ENCODE results near the gene SMAD4.

DNA sequence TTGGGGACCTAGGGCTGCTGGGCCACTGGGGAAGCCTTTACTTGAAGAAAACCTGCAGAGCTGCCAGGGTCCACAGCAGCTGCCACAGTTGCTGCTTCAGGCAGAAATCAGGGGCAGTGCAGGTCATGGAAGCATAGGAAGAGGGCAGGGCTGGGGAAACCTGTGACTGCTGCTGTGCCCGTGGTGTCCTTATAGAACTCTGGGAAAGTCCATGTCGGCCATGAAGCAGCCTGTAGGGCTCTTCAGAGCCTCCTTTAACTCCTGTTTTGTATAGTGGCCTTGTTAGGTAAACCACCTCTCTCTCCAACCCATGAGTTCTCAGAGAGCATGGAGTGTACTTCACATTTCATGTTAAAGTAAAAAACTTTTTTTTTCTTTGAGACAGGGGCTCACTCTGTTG, 62.1 kb downstream of the SMAD4 start:
- TF ChIP-seq TCF12 (IDR thresholded peaks at IDR 0.05; ENCODE audit: low read depth) (no peak), EP300 (IDR thresholded peaks at IDR 0.05; ENCODE audit: borderline replicate concordance) (no peak), TEAD4 (IDR thresholded peaks at IDR 0.05) (no peak), YY1 (IDR thresholded peaks at IDR 0.05; ENCODE audit: low read depth) (no peak), CREB1 (IDR thresholded peaks at IDR 0.05; ENCODE audit: low read depth) (no peak), TAF1 (IDR thresholded peaks at IDR 0.05; ENCODE audit: low read depth) (no peak), RAD21 (IDR thresholded peaks at IDR 0.05; ENCODE audit: low read depth) (no peak), EGR1 (IDR thresholded peaks at IDR 0.05) (no peak), CEBPB (IDR thresholded peaks at IDR 0.05) (no peak), NFIC (IDR thresholded peaks at IDR 0.05) (no peak), FOXM1 (IDR thresholded peaks at IDR 0.05; ENCODE audit: borderline replicate concordance, low read depth) (no peak)
- TF ChIP-seq, protein P1, sequence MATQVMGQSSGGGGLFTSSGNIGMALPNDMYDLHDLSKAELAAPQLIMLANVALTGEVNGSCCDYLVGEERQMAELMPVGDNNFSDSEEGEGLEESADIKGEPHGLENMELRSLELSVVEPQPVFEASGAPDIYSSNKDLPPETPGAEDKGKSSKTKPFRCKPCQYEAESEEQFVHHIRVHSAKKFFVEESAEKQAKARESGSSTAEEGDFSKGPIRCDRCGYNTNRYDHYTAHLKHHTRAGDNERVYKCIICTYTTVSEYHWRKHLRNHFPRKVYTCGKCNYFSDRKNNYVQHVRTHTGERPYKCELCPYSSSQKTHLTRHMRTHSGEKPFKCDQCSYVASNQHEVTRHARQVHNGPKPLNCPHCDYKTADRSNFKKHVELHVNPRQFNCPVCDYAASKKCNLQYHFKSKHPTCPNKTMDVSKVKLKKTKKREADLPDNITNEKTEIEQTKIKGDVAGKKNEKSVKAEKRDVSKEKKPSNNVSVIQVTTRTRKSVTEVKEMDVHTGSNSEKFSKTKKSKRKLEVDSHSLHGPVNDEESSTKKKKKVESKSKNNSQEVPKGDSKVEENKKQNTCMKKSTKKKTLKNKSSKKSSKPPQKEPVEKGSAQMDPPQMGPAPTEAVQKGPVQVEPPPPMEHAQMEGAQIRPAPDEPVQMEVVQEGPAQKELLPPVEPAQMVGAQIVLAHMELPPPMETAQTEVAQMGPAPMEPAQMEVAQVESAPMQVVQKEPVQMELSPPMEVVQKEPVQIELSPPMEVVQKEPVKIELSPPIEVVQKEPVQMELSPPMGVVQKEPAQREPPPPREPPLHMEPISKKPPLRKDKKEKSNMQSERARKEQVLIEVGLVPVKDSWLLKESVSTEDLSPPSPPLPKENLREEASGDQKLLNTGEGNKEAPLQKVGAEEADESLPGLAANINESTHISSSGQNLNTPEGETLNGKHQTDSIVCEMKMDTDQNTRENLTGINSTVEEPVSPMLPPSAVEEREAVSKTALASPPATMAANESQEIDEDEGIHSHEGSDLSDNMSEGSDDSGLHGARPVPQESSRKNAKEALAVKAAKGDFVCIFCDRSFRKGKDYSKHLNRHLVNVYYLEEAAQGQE (IDR thresholded peaks at IDR 0.05; ENCODE audit: low read depth): no peak
- TF ChIP-seq, protein P2, sequence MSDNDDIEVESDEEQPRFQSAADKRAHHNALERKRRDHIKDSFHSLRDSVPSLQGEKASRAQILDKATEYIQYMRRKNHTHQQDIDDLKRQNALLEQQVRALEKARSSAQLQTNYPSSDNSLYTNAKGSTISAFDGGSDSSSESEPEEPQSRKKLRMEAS (IDR thresholded peaks at IDR 0.05): no peak
- TF ChIP-seq, protein P3, sequence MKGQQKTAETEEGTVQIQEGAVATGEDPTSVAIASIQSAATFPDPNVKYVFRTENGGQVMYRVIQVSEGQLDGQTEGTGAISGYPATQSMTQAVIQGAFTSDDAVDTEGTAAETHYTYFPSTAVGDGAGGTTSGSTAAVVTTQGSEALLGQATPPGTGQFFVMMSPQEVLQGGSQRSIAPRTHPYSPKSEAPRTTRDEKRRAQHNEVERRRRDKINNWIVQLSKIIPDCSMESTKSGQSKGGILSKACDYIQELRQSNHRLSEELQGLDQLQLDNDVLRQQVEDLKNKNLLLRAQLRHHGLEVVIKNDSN (IDR thresholded peaks at IDR 0.05): no peak

Measured in Ishikawa (cell line).